GM21825 (cell line): ENCODE results near the gene P3H3.
"Not testable (repeated sequence)": the region's sequence is repeated elsewhere in the genome, so short reads cannot be mapped to it uniquely, and the experiment has no call there.

ENCODE experiments used
- ATAC-seq: cut with Tn5 transposase; IDR thresholded peaks from one replicate; pipeline ENCODE4 v1.9.1; 2021; ENCODE audit warnings: mild to moderate bottlenecking, moderate library complexity; ENCODE audit not compliant: unreplicated experiment

Gene P3H3

DNA sequence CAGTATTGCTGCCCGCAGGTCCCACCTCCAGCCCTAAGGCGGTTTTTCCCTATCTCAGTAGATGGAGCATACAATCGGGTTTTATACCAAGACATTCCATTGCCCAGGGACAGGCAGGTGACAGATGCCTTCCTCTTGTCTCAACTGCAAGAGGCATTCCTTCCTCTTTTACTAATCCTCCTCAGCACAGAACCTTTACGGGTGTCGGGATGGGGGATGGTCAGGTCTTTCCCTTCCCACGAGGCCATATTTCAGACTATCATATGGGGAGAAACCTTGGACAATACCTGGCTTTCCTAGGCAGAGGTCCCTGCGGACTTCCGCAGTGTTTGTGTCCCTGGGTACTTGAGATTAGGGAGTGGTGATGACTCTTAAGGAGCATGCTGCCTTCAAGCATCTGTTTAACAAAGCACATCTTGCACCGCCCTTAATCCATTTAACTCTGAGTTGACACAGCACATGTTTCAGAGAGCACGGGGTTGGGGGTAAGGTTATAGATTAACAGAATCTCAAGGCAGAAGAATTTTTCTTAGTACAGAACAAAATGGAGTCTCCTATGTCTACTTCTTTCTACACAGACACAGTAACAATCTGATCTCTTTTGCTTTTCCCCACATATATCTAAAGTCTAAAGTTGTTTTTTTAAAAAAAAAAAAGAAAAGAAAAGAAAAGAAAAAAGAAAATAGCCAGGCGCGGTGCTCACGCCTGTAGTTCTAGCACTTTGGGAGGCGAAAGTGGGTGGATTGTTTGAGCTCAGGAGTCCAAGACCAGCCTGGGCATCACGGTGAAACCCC, 58.2 kb downstream of the P3H3 start:
- not testable (repeated sequence) for ATAC-seq

DNA sequence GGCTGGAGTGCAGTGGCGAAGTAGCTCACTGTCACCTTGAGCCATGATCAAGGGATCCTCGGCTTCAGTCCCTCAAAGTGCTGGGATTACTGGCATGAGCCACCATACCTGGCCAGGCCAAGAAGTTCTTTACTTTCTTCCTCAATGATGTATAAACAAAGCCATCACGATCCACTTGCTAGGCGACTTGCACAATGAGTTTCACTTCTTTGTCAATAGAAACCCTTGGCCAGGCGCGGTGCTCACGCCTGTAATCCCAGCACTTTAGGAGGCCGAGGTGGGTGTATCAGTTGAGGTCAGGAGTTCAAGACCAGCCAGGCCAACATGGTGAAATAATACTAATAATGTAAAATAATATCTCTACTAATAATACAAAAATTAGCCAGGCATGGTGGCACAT, 59.3 kb downstream of the P3H3 start:
- no peak for ATAC-seq

DNA sequence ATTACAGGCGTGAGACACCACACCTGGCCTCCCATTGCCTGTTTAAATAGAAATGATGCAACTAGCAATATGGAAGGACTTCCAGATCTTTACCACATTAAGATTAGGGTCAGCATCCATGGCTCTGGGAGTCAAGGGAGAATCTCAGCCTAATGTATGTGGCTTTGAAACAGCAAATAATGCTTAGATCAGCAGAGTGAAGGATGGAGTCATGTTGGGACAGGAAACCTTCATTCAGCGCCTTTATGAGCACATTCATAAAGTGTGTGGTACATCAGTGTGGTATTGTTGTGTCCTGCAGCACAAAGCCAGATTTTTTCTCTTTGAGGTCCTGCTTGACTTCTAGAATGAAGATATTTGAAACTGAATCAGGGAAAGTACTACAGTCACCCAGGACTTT, 60.2 kb downstream of the P3H3 start:
- ATAC-seq: no peak

DNA sequence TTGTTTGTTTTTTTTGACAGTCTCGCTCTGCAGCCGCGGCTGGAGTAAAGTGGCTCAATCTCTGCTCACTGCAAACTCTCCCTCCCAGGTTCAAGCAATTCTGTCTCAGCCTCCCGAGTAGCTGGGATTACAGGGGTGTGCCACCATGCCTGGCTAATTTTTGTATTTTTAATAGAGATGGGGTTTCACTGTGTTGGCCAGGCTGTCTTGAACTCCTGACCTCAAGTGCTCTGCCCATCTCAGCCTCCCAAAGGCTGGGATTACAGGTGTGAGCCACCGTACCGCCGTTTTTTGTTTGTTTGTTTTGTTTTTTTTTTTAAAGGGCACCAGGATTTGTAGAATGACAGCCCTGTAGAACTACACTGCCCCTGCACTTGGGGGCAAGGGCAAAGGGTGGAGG, 60.6 kb downstream of the P3H3 start:
- ATAC-seq: not testable (repeated sequence)
